Right cardiac atrium (tissue), 5 donors: Measurements from ENCODE around the gene PDCD1LG2. TPM values are rescaled to one million over a fixed set of nuclear protein-coding genes. Genes with fewer than 3 reads are reported as not detected.

Experiments
- ATAC-seq, 2 donors: fragments of 200-7000 bp; cut with Tn5 transposase; one replicate each; pipeline versions ENCODE4 v1.8.0 to v1.9.1; 2020; ENCODE audit warnings: moderate library complexity in 2 of 2, mild to moderate bottlenecking in 1 of 2
- DNase-seq, 3 donors: peaks; one replicate each; pipeline ENCODE4 v3.0.0-alpha.2; 2020
- H3K27ac ChIP-seq: one replicate; pipeline ENCODE4 v1.5.1; 2013; ENCODE audit warnings: mild to moderate bottlenecking, low read length, control low read depth, moderate library complexity
- H3K27me3 ChIP-seq: one replicate; pipeline ENCODE4 v1.6.1; 2013; ENCODE audit not compliant: control insufficient read depth, insufficient read depth
- H3K4me1 ChIP-seq: one replicate; pipeline ENCODE4 v1.6.1; 2013; ENCODE audit warnings: low read length; ENCODE audit not compliant: control insufficient read depth, insufficient read depth
- H3K4me3 ChIP-seq: one replicate; pipeline ENCODE4 v1.5.1; 2013; ENCODE audit warnings: low read length, control low read depth
- H3K9me3 ChIP-seq: one replicate; pipeline ENCODE4 v1.6.1; 2013; ENCODE audit warnings: low read length; ENCODE audit not compliant: control insufficient read depth
- WGBS: extraction: QIAGEN DNeasy Blood & Tissue Kit; methylation state at CpG from one replicate; pipeline ENCODE4 v1.1.7; 2013; 5-methylcytosine and 5-hydroxymethylcytosine counted together
- intact Hi-C, 4 donors: fragments of 100-400 bp; cut with DNase I; formaldehyde crosslinking; loops; one replicate each; pipeline versions ENCODE4 v1.11.0 to v1.14.0; 2022 to 2023
- polyA plus RNA-seq: library from polyadenylated mRNA; stranded (reverse); fragments of 200-250 nt; gene quantifications from one replicate; pipeline ENCODE4 v1.2.3, GENCODE V29; 2013
- total RNA-seq, 4 donors: library from RNA; stranded (reverse); fragmentation: NEBNext Ultra II Directional; extraction: Animal tissue kit (Norgen Biotek cat#: 25700); gene quantifications; one replicate each; pipeline ENCODE4 v1.2.1, GENCODE V29; 2021
- donor health status: healthy with polysubstance abuse.
- donor health status: DM: no; HTN: yes; CAD: no.
- donor health status: DM: no; HTN: no; CAD: no.
- donor health status: DM: no; HTN: yes; CAD: no; lungs with severe emphysema.
- donor health status: DM: yes; HTN: yes; CAD: no.

PDCD1LG2 gene
- total and polyA plus RNA-seq, 5 donors: 1.8 to 3.3 (median 2.4) TPM

DNA sequence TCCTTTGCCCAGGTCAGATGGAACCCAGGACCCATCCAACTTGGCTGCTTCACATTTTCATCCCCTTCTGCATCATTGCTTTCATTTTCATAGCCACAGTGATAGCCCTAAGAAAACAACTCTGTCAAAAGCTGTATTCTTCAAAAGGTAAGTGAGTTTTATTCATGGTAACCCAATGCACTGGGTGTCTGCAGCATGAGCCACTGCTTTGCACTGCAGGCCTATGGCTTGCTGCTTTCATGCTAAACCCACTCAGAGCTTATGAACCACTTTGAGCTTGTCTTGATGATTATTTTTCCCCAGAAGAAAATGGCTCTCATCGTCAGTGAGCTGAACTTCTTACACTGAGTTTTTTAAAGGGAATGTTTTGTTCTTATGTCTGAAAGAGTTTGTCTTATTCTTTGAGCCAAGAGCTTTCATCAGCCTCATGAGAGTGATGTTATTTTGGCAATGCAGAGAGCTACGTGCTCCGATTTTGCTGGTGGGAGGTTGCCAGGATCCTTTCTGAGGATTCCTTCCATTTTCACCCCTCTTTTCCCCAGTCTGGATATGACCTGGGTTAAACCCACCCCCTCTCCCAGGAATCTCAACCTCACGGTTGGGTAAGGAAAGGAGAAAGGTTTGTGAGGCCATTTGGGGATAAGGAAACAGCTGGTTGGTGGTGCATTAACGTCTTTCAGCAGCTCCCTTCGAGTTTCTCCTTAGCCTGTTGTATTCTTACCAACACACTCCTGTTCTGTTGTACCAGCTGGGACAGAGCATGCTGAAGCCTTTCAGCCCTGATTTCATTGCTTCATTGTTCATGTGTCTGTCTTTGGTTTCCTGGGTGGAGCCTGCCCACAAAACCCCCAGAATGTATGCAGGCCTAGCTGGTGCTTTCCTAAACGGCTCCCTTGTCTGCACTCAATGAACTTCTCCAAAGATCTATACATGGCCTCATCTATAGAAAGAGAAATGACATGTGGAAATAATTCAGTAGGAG is 47.6 kb downstream of the PDCD1LG2 start:
- peaks cover 3% of the 10 kb centered on the region for H3K4me1 ChIP-seq
- no peaks in the 10 kb centered on the region for H3K27me3 ChIP-seq
- no peaks in the 10 kb centered on the region for H3K9me3 ChIP-seq
- intact Hi-C loops: no loop called here
- ATAC-seq (peak; percentile 69 to 87), DNase-seq (peak; percentile 44 to 80 (median 63))
- H3K4me3 ChIP-seq: no peak overlapping the region
- peak overlapping the region; percentile 60 for H3K27ac ChIP-seq
- WGBS: 26% methylated on average over 7 of the region's 7 CpGs

DNA sequence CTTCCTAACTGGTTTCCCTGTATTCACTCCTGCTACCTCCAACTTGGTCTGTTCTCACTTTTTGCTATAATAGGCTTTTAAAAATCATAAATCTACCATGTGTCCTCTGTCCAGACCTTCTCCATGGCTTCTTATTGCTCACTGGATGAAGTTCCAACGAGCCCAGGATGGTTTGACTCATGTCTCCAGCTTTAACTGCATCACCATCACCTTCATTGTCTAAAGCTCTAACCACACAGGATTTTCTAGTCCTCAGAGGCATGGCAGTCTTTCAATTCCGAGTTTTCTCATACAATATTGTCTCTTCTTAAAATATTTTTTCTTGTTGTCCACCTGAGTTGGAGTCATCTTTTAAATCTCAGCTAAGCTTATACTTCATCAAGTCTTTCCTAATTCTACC is 49.3 kb downstream of the PDCD1LG2 start:
- peaks cover 3% of the 10 kb centered on the region for H3K4me1 ChIP-seq
- H3K27me3 ChIP-seq: no peaks in the 10 kb centered on the region
- 86% methylated on average over 2 of the region's 2 CpGs for WGBS
- no peak for ATAC-seq
- H3K27ac ChIP-seq: no peak overlapping the region
- no peaks in the 10 kb centered on the region for H3K9me3 ChIP-seq
- intact Hi-C loops: no loop called here
- no peak overlapping the region for H3K4me3 ChIP-seq
- no peak for DNase-seq

DNA sequence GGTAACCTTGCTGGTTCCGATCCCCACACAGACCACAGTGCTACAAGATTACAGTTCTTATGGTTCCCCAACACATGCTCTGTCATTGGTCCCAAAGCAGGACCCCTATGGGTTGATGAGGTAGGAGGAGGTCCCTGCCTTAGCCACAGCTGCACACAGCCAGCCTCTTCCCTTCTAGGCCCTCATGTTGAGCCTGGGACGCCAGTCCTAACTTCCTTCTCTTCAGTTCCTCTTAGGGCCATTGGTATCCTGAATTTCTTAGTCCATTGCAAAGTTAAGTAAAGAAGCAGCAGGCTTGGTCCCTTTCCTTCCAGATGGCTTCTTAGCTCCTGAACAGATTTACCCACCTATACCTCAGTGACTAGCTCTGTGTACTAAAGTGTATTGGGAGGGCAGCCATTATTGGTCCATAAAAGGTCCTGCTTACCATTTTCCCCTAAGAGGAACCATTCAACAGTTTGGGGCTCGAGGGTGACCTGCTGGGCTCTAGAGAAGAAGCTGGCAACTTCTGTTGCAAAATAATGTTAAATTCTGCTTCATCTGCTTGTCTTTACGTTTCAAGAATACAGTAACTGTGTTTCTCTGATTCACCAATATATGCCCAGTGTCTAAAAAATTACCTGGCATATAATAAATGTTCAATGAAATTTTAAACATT is 50.2 kb downstream of the PDCD1LG2 start:
- no peaks in the 10 kb centered on the region for H3K9me3 ChIP-seq
- ATAC-seq: no peak
- H3K4me1 ChIP-seq: peaks cover 3% of the 10 kb centered on the region
- DNase-seq: peak in 1 of 3 donors; percentile 43
- no peaks in the 10 kb centered on the region for H3K27me3 ChIP-seq
- intact Hi-C loops: no loop called here
- no peak overlapping the region for H3K27ac ChIP-seq
- H3K4me3 ChIP-seq: no peak overlapping the region
- WGBS: 90% methylated on average over 4 of the region's 4 CpGs

DNA sequence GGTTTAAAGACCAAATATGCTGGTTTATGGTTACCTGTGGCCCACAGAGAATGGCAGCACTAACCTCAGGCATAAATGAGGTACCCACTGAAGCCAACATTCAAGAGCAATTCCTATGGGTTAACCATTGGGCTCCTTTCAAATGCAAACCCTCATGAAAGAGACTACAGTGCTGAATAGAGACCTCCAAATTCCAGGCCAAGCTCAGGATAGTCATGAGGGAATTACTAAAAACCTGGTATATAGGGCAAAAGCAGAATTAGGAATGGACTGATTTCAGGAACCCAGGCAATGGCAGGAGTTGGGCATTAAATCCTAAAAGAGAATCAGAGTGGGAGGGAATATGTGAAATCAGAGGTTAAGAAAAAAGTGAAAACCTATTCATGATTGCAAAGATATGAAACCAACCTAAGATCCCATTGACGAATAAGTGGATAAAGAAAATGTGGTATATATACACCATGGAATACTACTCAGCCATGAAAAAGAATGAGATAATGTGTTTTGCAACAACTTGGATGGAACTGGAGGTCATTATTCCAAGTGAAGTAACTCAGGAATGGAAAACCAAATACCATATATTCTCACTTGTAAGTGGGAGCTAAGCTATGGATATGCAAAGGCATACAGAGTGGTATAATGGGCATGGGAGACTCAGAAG is 51.6 kb downstream of the PDCD1LG2 start:
- intact Hi-C loops: no loop called here
- peaks cover 4% of the 10 kb centered on the region for H3K4me1 ChIP-seq
- H3K27ac ChIP-seq: no peak overlapping the region
- H3K9me3 ChIP-seq: no peaks in the 10 kb centered on the region
- DNase-seq (no peak), ATAC-seq (no peak)
- no peak overlapping the region for H3K4me3 ChIP-seq
- 98% methylated on average over 1 of the region's 1 CpG for WGBS
- no peaks in the 10 kb centered on the region for H3K27me3 ChIP-seq

DNA sequence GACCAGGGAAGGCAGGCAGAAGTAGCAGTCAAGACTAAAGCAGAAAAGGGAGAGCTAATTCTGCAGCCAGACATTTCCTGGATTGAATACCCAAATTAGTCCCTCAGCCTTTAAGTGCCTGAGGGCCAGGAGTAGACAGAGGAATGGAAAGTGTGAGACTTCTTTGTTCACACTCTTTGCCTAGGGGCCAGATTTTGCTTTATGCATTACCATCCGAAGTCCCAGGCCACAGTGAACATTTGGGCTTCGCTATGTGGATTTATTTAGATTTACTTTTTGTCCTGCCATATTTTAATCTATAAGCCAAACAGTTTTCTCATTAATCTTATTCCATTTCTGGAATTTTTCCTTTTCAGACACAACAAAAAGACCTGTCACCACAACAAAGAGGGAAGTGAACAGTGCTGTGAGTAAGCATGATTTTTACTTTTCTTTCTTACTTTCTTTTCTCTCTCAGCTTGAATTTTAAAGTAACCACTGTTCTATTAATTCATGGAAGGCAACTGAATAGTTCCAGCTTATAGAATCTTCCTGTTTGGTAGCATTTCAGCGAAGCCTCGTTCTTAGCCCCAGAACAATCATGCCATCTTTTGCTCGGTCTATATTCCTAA is 52.6 kb downstream of the PDCD1LG2 start:
- no peak for DNase-seq
- intact Hi-C loops: no loop called here
- Histone ChIP-seq H3K27ac (no peak overlapping the region), H3K9me3 (no peaks in the 10 kb centered on the region), H3K4me1 (peaks cover 2% of the 10 kb centered on the region), H3K27me3 (no peaks in the 10 kb centered on the region), H3K4me3 (no peak overlapping the region)
- no peak for ATAC-seq
- WGBS: 76% methylated on average over 5 of the region's 5 CpGs

DNA sequence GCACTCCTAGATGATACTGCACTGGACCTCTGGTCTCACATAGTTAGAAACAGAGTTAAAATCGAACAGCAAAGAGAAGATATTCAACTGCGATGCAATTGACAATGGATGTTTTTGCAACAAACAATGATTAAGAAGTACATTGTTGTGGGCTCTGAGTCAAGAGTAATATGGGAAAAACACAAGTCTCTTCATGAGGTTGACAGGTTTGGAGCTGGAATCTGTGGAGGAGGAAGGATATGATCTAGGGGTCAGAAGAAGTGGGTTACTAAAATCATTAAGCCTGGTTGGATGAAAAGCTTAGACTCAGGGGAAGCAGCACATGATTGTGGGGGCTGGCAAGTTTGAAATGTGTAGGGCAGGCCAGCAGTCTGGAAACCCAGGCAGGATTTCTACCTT is 53.1 kb downstream of the PDCD1LG2 start:
- intact Hi-C loops: no loop called here

DNA sequence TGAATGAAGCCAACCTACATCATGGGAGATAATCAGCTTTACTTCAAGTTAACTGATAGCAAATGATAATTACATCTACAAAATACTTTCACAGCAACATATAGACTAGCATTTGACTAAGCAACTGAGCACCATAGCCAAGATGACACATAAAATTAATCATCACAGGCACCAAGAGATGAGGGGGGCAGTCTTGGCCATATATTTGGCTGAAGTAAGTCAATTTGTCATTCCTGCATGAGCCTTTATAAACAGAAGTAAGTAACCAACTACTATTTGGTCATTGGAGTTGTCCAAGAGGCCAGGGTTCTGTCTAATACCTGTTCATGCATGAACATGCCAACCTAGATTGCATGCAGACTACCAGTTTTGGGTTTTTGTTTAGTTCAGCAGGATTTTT is 53.6 kb downstream of the PDCD1LG2 start:
- Histone ChIP-seq H3K27ac (no peak overlapping the region), H3K4me3 (no peak overlapping the region), H3K9me3 (no peaks in the 10 kb centered on the region), H3K27me3 (no peaks in the 10 kb centered on the region), H3K4me1 (peaks cover 2% of the 10 kb centered on the region)
- intact Hi-C loops: no loop called here
- DNase-seq (no peak), ATAC-seq (no peak)

More for the DNA sequence above, 53.1 kb downstream of the PDCD1LG2 start:
- Histone ChIP-seq H3K27ac (no peak overlapping the region), H3K4me3 (no peak overlapping the region), H3K4me1 (peaks cover 2% of the 10 kb centered on the region), H3K27me3 (no peaks in the 10 kb centered on the region), H3K9me3 (no peaks in the 10 kb centered on the region)
- WGBS: 79% methylated on average over 2 of the region's 2 CpGs
- DNase-seq: no peak
- no peak for ATAC-seq

DNA sequence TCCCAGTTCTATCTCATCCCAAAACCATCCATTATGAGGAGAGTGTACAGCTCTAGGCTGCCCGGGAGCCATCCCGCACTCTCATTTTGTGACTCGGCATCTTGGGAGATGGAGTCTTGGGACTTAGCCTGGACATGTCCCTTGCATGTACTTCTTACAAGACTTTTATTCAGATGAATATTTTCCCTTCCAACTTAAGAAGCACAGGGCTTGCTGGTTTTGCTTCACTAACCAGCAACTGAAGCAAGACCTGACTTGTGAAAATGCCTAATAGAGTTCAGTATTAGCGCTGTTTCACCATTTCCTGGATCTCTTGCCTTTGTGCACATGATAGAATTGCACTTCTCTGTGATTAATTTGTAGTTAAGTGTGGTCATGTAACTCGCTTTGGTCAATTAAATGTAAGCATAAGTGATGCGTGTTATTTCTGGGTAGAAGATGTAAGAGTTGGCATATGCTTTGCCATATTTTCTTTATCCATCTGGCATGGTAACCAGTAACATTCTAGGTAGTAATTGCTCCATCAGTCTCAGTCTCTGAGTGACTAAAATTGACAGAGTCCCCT is 55.8 kb downstream of the PDCD1LG2 start:
- no peaks in the 10 kb centered on the region for H3K9me3 ChIP-seq
- 93% methylated on average over 6 of the region's 6 CpGs for WGBS
- no peaks in the 10 kb centered on the region for H3K27me3 ChIP-seq
- H3K4me1 ChIP-seq: peaks cover 2% of the 10 kb centered on the region
- ATAC-seq (no peak), DNase-seq (peak in 1 of 3 donors; percentile 32)
- no peak overlapping the region for H3K27ac ChIP-seq
- intact Hi-C loops: no loop called here
- H3K4me3 ChIP-seq: no peak overlapping the region

DNA sequence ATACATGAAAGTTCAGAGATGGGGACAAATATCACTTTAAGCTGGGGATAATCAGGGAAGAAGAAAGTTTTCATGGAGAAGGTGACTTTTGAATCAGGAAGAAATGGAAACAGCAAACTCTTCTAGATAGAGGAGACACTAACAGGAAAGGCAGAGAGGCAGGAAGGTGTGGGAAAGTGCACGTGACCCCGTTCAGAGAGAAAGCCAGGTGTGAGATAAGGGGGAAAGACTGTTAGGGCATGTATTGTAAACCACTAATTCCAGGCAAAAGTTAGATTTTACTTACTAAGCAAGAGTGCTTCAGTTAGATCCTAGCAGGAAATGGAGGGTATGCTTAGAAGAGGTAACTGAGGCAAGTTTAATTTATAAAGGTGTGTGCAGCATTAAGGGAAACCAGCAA is 58.5 kb downstream of the PDCD1LG2 start:
- Histone ChIP-seq H3K9me3 (no peaks in the 10 kb centered on the region), H3K4me3 (no peak overlapping the region), H3K27me3 (no peaks in the 10 kb centered on the region), H3K4me1 (peaks cover 2% of the 10 kb centered on the region), H3K27ac (no peak overlapping the region)
- DNase-seq (no peak), ATAC-seq (no peak)
- intact Hi-C loops: no loop called here
- 66% methylated on average over 2 of the region's 2 CpGs for WGBS

DNA sequence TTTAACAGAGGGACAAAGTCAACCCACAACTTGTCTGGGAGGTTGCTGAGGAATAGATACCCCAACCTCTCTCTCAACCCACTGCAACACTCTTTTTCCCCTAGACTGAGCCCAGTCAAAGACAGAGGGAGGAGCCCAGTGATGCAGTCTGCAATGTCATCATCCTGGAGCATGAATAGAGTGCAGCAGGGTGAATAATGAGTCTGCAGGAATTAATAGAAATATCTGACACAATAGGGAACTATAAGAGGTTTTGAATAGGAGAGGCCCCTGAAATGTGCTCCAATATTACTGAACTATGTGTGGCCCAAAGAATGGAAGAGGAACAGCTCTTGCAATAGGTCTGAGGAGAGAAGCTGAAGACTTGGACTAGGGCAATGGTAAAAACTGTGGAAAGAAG is 59.1 kb downstream of the PDCD1LG2 start:
- DNase-seq (no peak), ATAC-seq (peak in 1 of 2 donors; percentile 50)
- Histone ChIP-seq H3K4me1 (peaks cover 2% of the 10 kb centered on the region), H3K27me3 (no peaks in the 10 kb centered on the region), H3K27ac (no peak overlapping the region), H3K4me3 (no peak overlapping the region), H3K9me3 (no peaks in the 10 kb centered on the region)
- intact Hi-C loops: no loop called here
